Right cardiac atrium (tissue), 5 donors: ENCODE measurements around the gene FBXL17. TPM values are rescaled to one million over a fixed set of nuclear protein-coding genes. Genes with fewer than 3 reads are reported as not detected.

ENCODE experiments used
- ATAC-seq, 2 donors: fragments of 200-7000 bp; cut with Tn5 transposase; one replicate each; pipeline versions ENCODE4 v1.8.0 to v1.9.1; 2020; ENCODE audit warnings: moderate library complexity in 2 of 2, mild to moderate bottlenecking in 1 of 2
- DNase-seq, 3 donors: peaks; one replicate each; pipeline ENCODE4 v3.0.0-alpha.2; 2020
- H3K27ac ChIP-seq: one replicate; pipeline ENCODE4 v1.5.1; 2013; ENCODE audit warnings: mild to moderate bottlenecking, low read length, control low read depth, moderate library complexity
- H3K27me3 ChIP-seq: one replicate; pipeline ENCODE4 v1.6.1; 2013; ENCODE audit not compliant: control insufficient read depth, insufficient read depth
- H3K4me1 ChIP-seq: one replicate; pipeline ENCODE4 v1.6.1; 2013; ENCODE audit warnings: low read length; ENCODE audit not compliant: control insufficient read depth, insufficient read depth
- H3K4me3 ChIP-seq: one replicate; pipeline ENCODE4 v1.5.1; 2013; ENCODE audit warnings: low read length, control low read depth
- H3K9me3 ChIP-seq: one replicate; pipeline ENCODE4 v1.6.1; 2013; ENCODE audit warnings: low read length; ENCODE audit not compliant: control insufficient read depth
- WGBS: extraction: QIAGEN DNeasy Blood & Tissue Kit; methylation state at CpG from one replicate; pipeline ENCODE4 v1.1.7; 2013; 5-methylcytosine and 5-hydroxymethylcytosine counted together
- intact Hi-C, 4 donors: fragments of 100-400 bp; cut with DNase I; formaldehyde crosslinking; loops; one replicate each; pipeline versions ENCODE4 v1.11.0 to v1.14.0; 2022 to 2023
- polyA plus RNA-seq: library from polyadenylated mRNA; stranded (reverse); fragments of 200-250 nt; gene quantifications from one replicate; pipeline ENCODE4 v1.2.3, GENCODE V29; 2013
- total RNA-seq, 4 donors: library from RNA; stranded (reverse); fragmentation: NEBNext Ultra II Directional; extraction: Animal tissue kit (Norgen Biotek cat#: 25700); gene quantifications; one replicate each; pipeline ENCODE4 v1.2.1, GENCODE V29; 2021
- donor health status: healthy with polysubstance abuse.
- donor health status: DM: no; HTN: yes; CAD: no.
- donor health status: DM: no; HTN: no; CAD: no.
- donor health status: DM: no; HTN: yes; CAD: no; lungs with severe emphysema.
- donor health status: DM: yes; HTN: yes; CAD: no.

The FBXL17 gene
- total and polyA plus RNA-seq, 5 donors = 13.4 to 37.3 (median 34.1) TPM

DNA sequence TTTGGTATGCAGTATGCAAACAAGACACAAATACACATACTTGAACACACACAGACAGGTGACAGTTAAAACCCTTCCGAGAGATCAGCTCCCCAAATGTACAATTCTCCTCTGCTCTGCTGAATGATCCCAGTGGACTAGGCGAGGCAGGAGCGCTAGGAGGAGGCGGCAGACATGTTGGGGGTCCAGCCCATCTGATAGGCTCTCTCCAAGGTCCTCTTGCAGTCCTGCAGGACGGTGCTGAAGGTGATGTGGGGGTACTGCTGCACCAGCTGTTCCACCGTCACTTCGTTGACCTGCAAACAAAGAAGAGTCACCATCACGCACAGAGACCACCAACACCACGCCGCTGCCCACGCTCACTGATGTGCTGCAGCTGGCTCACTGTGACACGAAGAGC is 520.3 kb downstream of the FBXL17 start:
- intact Hi-C loops = no loop called here
- ATAC-seq = no peak
- Histone ChIP-seq H3K9me3 (no peaks in the 10 kb centered on the region), H3K27ac (no peak overlapping the region), H3K4me3 (no peak overlapping the region), H3K27me3 (no peaks in the 10 kb centered on the region), H3K4me1 (no peaks in the 10 kb centered on the region)
- no peak for DNase-seq
- 88% methylated on average over 12 of the region's 12 CpGs for WGBS

- intact Hi-C loops = no loop called here
- Histone ChIP-seq H3K27me3 (no peaks in the 10 kb centered on the region), H3K9me3 (no peaks in the 10 kb centered on the region), H3K27ac (no peak overlapping the region), H3K4me3 (no peak overlapping the region), H3K4me1 (no peaks in the 10 kb centered on the region)
- no peak for ATAC-seq
- 78% methylated on average over 1 of the region's 1 CpG for WGBS
- no peak for DNase-seq
Measured at GRCh38 chr5:107860044-107860443, 521.9 kb downstream of the FBXL17 start.

GRCh38 chr5:107858788-107859187 is 523.1 kb downstream of the FBXL17 start:
- H3K27me3 ChIP-seq = no peaks in the 10 kb centered on the region
- H3K9me3 ChIP-seq = no peaks in the 10 kb centered on the region
- H3K4me3 ChIP-seq = no peak overlapping the region
- WGBS = 71% methylated on average over 3 of the region's 3 CpGs
- DNase-seq (no peak), ATAC-seq (no peak)
- H3K27ac ChIP-seq = no peak overlapping the region
- intact Hi-C loops = no loop called here
- H3K4me1 ChIP-seq = no peaks in the 10 kb centered on the region

- Histone ChIP-seq H3K4me1 (no peaks in the 10 kb centered on the region), H3K4me3 (no peak overlapping the region), H3K27me3 (no peaks in the 10 kb centered on the region), H3K27ac (no peak overlapping the region), H3K9me3 (no peaks in the 10 kb centered on the region)
- DNase-seq = no peak
- intact Hi-C loops = no loop called here
- no peak for ATAC-seq
- 71% methylated on average over 4 of the region's 4 CpGs for WGBS
Measured at GRCh38 chr5:107858324-107858723, 523.6 kb downstream of the FBXL17 start.

GRCh38 chr5:107857785-107858184 is 524.1 kb downstream of the FBXL17 start:
- Histone ChIP-seq H3K27ac (no peak overlapping the region), H3K4me3 (no peak overlapping the region), H3K9me3 (no peaks in the 10 kb centered on the region), H3K4me1 (no peaks in the 10 kb centered on the region), H3K27me3 (no peaks in the 10 kb centered on the region)
- intact Hi-C loops = no loop called here
- DNase-seq (no peak), ATAC-seq (no peak)
- 100% methylated on average over 2 of the region's 2 CpGs for WGBS

GRCh38 chr5:107855171-107855570 is 526.7 kb downstream of the FBXL17 start:
- intact Hi-C loops = no loop called here
- Histone ChIP-seq H3K4me1 (no peaks in the 10 kb centered on the region), H3K27ac (no peak overlapping the region), H3K4me3 (no peak overlapping the region), H3K9me3 (no peaks in the 10 kb centered on the region), H3K27me3 (no peaks in the 10 kb centered on the region)
- ATAC-seq (no peak), DNase-seq (no peak)
- WGBS = 64% methylated on average over 2 of the region's 2 CpGs

DNA sequence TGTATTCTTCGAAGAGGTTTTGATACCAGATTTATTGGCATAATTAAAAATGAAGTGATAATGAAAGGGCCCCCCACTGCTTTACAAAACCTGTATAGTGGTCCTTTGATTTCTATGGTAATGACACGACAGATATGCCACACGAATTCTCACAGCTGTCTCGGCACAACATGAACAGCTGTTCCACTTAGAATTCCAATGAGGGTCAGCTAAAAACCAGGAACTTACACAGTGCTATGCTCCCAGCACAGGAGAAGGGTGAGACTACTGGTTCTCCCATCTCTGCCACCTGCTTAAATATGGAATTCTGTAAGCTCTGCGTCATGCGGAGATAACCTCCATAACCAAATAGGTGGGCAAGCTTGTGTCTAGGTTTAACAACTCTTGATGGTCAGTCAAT is 528.2 kb downstream of the FBXL17 start:
- no peaks in the 10 kb centered on the region for H3K9me3 ChIP-seq
- intact Hi-C loops = no loop called here
- no peak overlapping the region for H3K27ac ChIP-seq
- no peaks in the 10 kb centered on the region for H3K4me1 ChIP-seq
- no peak overlapping the region for H3K4me3 ChIP-seq
- H3K27me3 ChIP-seq = no peaks in the 10 kb centered on the region
- 79% methylated on average over 6 of the region's 6 CpGs for WGBS
- no peak for ATAC-seq
- DNase-seq = no peak

GRCh38 chr5:107853031-107853430 is 528.9 kb downstream of the FBXL17 start:
- ATAC-seq (no peak), DNase-seq (no peak)
- Histone ChIP-seq H3K27me3 (no peaks in the 10 kb centered on the region), H3K4me1 (no peaks in the 10 kb centered on the region), H3K9me3 (no peaks in the 10 kb centered on the region), H3K4me3 (no peak overlapping the region), H3K27ac (no peak overlapping the region)
- WGBS = 80% methylated on average over 8 of the region's 8 CpGs
- intact Hi-C loops = no loop called here

- 89% methylated on average over 5 of the region's 5 CpGs for WGBS
Measured at GRCh38 chr5:107849118-107849517, 532.8 kb downstream of the FBXL17 start.

DNA sequence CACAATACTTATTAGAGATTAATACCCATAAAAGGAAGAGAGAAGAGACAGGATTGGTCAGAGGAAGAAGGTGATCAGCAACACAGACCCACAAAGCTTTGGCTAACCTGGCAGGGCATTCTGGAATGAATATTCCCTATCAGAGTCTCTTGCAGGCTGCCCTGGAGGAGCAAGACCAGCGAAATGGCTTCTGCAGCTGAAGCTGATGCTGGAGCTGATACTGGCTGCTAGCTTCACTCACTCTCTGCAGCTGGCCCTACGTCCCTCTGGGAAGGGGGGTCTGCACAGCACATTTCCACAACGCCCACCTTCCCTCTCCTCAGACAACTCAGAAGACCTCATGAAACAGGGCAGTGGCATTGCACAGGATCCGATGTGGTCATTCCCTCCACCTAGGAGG is 541.3 kb downstream of the FBXL17 start:
- no peak overlapping the region for H3K4me3 ChIP-seq
- no peaks in the 10 kb centered on the region for H3K4me1 ChIP-seq
- WGBS = 41% methylated on average over 4 of the region's 4 CpGs
- intact Hi-C loops = no loop called here
- H3K27me3 ChIP-seq = no peaks in the 10 kb centered on the region
- no peaks in the 10 kb centered on the region for H3K9me3 ChIP-seq
- DNase-seq = no peak
- H3K27ac ChIP-seq = no peak overlapping the region
- ATAC-seq = no peak

More at GRCh38 chr5:107849118-107849517, 532.8 kb downstream of the FBXL17 start:
- Histone ChIP-seq H3K4me1 (no peaks in the 10 kb centered on the region), H3K4me3 (no peak overlapping the region), H3K27me3 (no peaks in the 10 kb centered on the region), H3K9me3 (no peaks in the 10 kb centered on the region), H3K27ac (no peak overlapping the region)
- DNase-seq (no peak), ATAC-seq (no peak)
- intact Hi-C loops = no loop called here

DNA sequence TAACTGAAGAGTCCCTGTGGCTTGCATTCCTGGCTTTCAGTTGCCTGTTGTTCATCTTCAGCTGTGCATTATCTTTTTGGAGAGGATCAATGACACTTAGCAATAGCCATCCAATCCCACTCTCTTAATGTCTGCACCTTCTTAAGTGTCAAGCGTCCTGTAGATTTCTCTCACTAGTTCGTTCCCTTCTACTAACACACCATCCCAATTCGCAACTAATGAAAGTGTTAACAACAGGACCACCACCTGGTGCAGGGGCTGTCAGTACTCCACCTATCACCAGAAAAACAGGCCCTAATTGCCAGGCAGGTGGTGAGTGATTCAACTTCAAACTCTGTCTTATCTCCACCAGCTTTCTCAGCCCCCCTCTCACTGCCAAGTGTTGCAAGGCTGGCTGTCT is 541.7 kb downstream of the FBXL17 start:
- no peaks in the 10 kb centered on the region for H3K9me3 ChIP-seq
- H3K4me1 ChIP-seq = no peaks in the 10 kb centered on the region
- intact Hi-C loops = no loop called here
- H3K27ac ChIP-seq = no peak overlapping the region
- H3K27me3 ChIP-seq = no peaks in the 10 kb centered on the region
- no peak for DNase-seq
- WGBS = 39% methylated on average over 3 of the region's 3 CpGs
- no peak for ATAC-seq
- H3K4me3 ChIP-seq = no peak overlapping the region

- no peak for ATAC-seq
Measured at GRCh38 chr5:107835096-107835495, 546.8 kb downstream of the FBXL17 start.

More at GRCh38 chr5:107835096-107835495, 546.8 kb downstream of the FBXL17 start:
- Histone ChIP-seq H3K9me3 (no peaks in the 10 kb centered on the region), H3K4me3 (no peak overlapping the region), H3K27ac (no peak overlapping the region), H3K4me1 (no peaks in the 10 kb centered on the region), H3K27me3 (no peaks in the 10 kb centered on the region)
- peak in 1 of 3 donors; percentile 21 for DNase-seq
- intact Hi-C loops = no loop called here
- WGBS = 90% methylated on average over 8 of the region's 8 CpGs
